Activated CD4-positive, CD25-positive, alpha-beta regulatory T cell (primary cell): ENCODE data around the gene GYG2.

Source experiments
- DNase-seq, 4 experiments: peaks; one replicate each; lab custom pipeline; 2025; lab: John Stamatoyannopoulos, UW

Gene GYG2

DNA sequence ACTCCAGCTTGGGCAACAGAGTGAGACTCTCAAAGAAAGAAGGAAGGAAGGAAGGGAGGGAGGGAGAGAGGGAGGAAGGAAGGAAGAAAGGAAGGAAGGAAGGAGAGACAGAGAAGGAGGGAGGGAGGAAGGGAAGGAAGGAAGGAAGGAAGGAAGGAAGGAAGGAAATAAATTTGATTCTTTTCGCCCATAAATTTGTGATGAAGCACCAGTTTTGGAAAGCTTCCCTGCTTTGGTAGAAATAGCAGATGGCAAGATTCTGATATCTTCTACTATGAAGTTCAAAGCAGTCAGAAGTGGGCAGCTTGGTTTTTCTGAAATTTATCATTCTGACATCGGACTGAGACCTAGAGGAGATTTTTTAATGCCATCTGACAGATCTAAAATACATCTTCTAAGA lies 11.7 kb upstream of the GYG2 start:
- no peak for DNase-seq

- DNase-seq, result no peak
Measured at GRCh38 chrX:2819345-2820135, 9.2 kb upstream of the GYG2 start.

DNA sequence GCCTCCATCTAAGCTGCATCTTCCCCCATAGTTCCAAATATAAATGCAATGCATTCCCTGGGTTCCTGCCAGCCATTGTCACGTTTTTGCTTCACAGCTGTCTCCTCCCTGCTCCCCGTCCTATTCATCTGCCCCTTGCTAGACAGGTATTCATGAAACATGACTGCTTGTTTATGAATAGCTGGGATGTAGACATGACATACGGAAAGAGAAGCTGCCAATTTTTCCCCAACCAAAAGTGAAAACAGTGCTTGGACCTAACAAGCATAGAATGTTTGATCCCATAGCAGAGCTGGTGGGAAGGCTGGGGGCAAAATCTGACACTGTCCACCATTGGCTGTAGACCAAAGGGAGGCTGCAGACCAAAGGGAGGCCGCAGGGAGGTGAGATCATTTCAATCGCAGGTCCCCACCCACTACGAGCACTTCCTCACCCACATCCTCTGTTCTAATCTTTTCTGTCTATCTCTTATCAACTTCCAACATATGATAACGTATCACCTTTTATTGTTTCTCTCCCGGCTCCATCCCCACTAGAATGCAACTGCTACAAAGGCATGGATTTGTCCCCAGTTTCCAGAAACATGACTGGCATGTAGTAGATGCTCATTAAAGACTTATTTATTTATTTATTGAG lies 8.5 kb upstream of the GYG2 start:
- no peak for DNase-seq

GRCh38 chrX:2823795-2824386 lies 4.8 kb upstream of the GYG2 start:
- no peak for DNase-seq

- no peak for DNase-seq
Measured at GRCh38 chrX:2824886-2825285, 3.8 kb upstream of the GYG2 start.

GRCh38 chrX:2828959-2829411 lies 255 bp downstream of the GYG2 start:
- DNase-seq, result no peak

- DNase-seq, result no peak
Measured at GRCh38 chrX:2829469-2830246, 928 bp downstream of the GYG2 start.

GRCh38 chrX:2831471-2832228 lies 2.9 kb downstream of the GYG2 start:
- DNase-seq, result no peak

DNA sequence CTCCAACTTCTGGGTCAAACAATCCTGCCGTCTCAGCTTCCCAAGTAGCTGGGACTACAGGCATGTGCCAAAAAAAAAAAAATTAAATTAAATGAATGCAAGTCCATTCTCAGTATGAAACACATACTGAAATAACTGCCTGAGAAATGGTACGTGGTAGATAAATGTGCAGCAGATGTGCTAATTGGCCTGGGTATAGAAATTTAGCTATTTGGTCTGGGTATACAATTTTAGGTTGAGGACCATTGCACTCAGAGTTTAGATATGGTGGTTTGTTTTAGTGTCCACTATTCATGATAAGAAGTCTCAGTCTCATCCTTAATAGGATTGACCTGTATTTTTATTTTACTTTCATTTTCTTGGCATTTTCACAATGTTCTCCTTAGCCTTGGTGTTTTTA lies 9.2 kb downstream of the GYG2 start:
- DNase-seq, result no peak

GRCh38 chrX:2840961-2841360 lies 12.2 kb downstream of the GYG2 start:
- DNase-seq, result no peak

- DNase-seq, result no peak
Measured at GRCh38 chrX:2841537-2841936, 12.8 kb downstream of the GYG2 start.

GRCh38 chrX:2846992-2847391 lies 18.3 kb downstream of the GYG2 start:
- no peak for DNase-seq

DNA sequence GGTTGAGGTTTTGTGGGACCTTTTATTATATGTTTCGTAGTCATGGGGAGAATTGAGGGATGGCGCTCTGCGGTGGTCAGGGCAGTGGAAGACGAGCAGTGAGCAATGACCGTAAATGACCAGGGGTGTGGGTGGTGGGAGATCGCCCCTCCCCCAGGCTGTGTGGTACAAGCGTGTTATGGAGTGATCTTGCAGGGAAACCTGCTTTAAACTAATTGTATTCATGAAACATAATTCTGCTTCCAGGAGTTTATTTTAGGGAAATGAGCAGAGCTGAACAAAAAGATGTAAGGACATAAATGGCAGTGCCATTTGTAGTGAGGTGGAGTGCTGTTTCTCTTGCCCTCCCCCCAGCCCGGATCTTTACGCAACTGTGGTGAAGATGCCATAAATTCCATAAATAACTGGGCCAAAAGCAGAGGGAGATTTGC lies 20.2 kb downstream of the GYG2 start:
- DNase-seq, result no peak

GRCh38 chrX:2854918-2855317 lies 26.2 kb downstream of the GYG2 start:
- DNase-seq, result no peak

GRCh38 chrX:2855761-2856160 lies 27.0 kb downstream of the GYG2 start:
- DNase-seq, result no peak

GRCh38 chrX:2857566-2857965 lies 28.8 kb downstream of the GYG2 start:
- DNase-seq, result no peak

GRCh38 chrX:2859197-2859797 lies 30.6 kb downstream of the GYG2 start:
- DNase-seq, result no peak

DNA sequence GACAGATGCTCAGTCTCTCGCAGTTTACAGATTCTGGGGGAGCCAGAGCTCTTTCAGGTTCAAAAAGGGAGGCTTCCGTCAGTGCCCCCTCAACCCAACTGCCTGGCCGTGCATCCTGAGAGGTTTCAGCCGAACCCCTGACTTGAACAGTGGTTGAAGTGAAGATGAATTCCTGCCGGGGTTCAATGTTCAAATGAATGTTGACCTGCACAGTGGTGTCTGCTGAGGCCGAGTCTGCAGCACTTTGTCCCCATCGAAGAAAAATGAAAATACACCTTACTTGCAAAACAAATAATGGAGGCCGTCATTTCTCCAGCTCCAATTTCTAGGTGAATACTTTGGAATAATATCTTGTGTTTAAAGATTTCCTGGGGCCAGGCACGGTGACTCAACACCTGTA lies 33.7 kb downstream of the GYG2 start:
- DNase-seq, result no peak

- no peak for DNase-seq
Measured at GRCh38 chrX:2863646-2864045, 34.9 kb downstream of the GYG2 start.

DNA sequence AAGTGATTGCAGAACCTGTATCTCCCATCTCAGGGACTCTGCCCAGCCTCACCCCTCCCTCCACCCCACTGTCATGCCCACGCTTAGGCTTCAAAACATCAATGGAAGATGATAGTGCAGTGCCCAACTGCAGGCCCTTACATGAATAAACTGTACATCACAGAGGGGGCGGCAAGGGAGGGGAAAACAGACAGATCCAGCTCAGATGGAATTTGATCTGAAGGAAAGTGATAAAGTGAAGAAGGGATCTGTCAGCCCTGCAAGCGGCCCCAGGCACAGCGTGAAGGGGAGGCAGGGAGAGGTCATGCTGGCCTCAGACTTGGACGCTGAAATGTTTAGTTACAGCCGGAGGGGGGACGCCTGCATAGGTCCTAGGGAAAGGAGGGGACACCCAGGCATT lies 38.5 kb downstream of the GYG2 start:
- no peak for DNase-seq

GRCh38 chrX:2870650-2871049 lies 41.9 kb downstream of the GYG2 start:
- DNase-seq, result no peak
